Kidney epithelial cell (primary cell): ENCODE data around the gene NSUN5. TPM values are rescaled to one million over a fixed set of nuclear protein-coding genes. Genes with fewer than 3 reads are reported as not detected.
"Not testable (repeated sequence)": the region's sequence is repeated elsewhere in the genome, so short reads cannot be mapped to it uniquely, and the experiment has no call there.

Experiments
- DNase-seq: peaks from one replicate; pipeline ENCODE4 v3.0.0-alpha.2; 2010; ENCODE audit warnings: low read depth
- H3K27me3 ChIP-seq: 2 replicates; pipeline ENCODE4 v1.6.0; 2011; ENCODE audit warnings: low read length; ENCODE audit not compliant: control insufficient read depth, insufficient read depth
- H3K36me3 ChIP-seq: 2 replicates; pipeline ENCODE4 v1.5.1; 2011; ENCODE audit warnings: low read length; ENCODE audit not compliant: control insufficient read depth, insufficient read depth
- H3K4me3 ChIP-seq: 2 replicates; pipeline ENCODE4 v1.5.1; 2011; ENCODE audit warnings: low read depth, mild to moderate bottlenecking, control low read depth, low read length
- CTCF ChIP-seq: IDR thresholded peaks from 2 replicates; pipeline ENCODE4 v1.5.1; 2011; ENCODE audit warnings: mild to moderate bottlenecking, moderate library complexity, low read length, control low read depth, inconsistent platforms; ENCODE audit not compliant: insufficient read depth, poor library complexity, severe bottlenecking
- total RNA-seq: library from RNA; depleted of rRNA; stranded (reverse); fragments of >200 nt; gene quantifications from 2 replicates; pipeline ENCODE4 v1.2.3, GENCODE V29; 2015

NSUN5 gene
- total RNA-seq, 1 donor from 2014 or later = 63.4 TPM

- TF ChIP-seq CTCF = no peak
- Histone ChIP-seq H3K36me3 (no peaks in the 10 kb centered on the region), H3K4me3 (no peak overlapping the region), H3K27me3 (peaks cover 3% of the 10 kb centered on the region)
- no peak for DNase-seq
These were observed 22.1 kb upstream of the NSUN5 start for GRCh38 chr7:73330772-73331171.

GRCh38 chr7:73329861-73330581, 21.4 kb upstream of the NSUN5 start:
- Histone ChIP-seq H3K36me3 (no peaks in the 10 kb centered on the region), H3K4me3 (no peak overlapping the region), H3K27me3 (no peaks in the 10 kb centered on the region)
- DNase-seq = no peak
- no peak for TF ChIP-seq CTCF

GRCh38 chr7:73328696-73329095, 20.1 kb upstream of the NSUN5 start:
- Histone ChIP-seq H3K36me3 (no peaks in the 10 kb centered on the region), H3K4me3 (no peak overlapping the region), H3K27me3 (no peaks in the 10 kb centered on the region)
- no peak for TF ChIP-seq CTCF
- no peak for DNase-seq

- not testable (repeated sequence) for H3K27me3 ChIP-seq, H3K4me3 ChIP-seq, DNase-seq, H3K36me3 ChIP-seq
These were observed 19.3 kb upstream of the NSUN5 start, which contains the start of the genes FKBP6 and TRIM50 for GRCh38 chr7:73327922-73328321. FKBP6 (plus strand) TSS chr7:73328161; CDS start chr7:73328429, 268 bp downstream. TRIM50 (minus strand) TSS chr7:73328082; CDS start chr7:73324787, 3,295 bp downstream.

GRCh38 chr7:73327449-73327848, 18.8 kb upstream of the NSUN5 start:
- not testable (repeated sequence) for H3K36me3 ChIP-seq, DNase-seq, H3K4me3 ChIP-seq, H3K27me3 ChIP-seq

- H3K36me3 ChIP-seq, DNase-seq, H3K4me3 ChIP-seq, H3K27me3 ChIP-seq: not testable (repeated sequence)
These were observed 16.8 kb upstream of the NSUN5 start for GRCh38 chr7:73325424-73325823.

GRCh38 chr7:73324081-73324845, 15.6 kb upstream of the NSUN5 start:
- not testable (repeated sequence) for H3K36me3 ChIP-seq, H3K27me3 ChIP-seq, DNase-seq, H3K4me3 ChIP-seq
- TF ChIP-seq CTCF = peak; percentile 73

- not testable (repeated sequence) for H3K27me3 ChIP-seq, H3K4me3 ChIP-seq, DNase-seq, H3K36me3 ChIP-seq
These were observed 14.9 kb upstream of the NSUN5 start for GRCh38 chr7:73323434-73324080.

GRCh38 chr7:73320009-73320408, 11.4 kb upstream of the NSUN5 start:
- not testable (repeated sequence) for H3K4me3 ChIP-seq, H3K36me3 ChIP-seq, H3K27me3 ChIP-seq, DNase-seq

- not testable (repeated sequence) for H3K27me3 ChIP-seq, H3K4me3 ChIP-seq, H3K36me3 ChIP-seq, DNase-seq
These were observed 10.9 kb upstream of the NSUN5 start for GRCh38 chr7:73319541-73319940.
